8988T (cell line): ENCODE measurements around the gene RIGI.
"Not testable (repeated sequence)": the region's sequence is repeated elsewhere in the genome, so short reads cannot be mapped to it uniquely, and the experiment has no call there.

ENCODE experiments used
- DNase-seq: peaks from one replicate; pipeline ENCODE4 v3.0.0; 2011

The RIGI gene

DNA sequence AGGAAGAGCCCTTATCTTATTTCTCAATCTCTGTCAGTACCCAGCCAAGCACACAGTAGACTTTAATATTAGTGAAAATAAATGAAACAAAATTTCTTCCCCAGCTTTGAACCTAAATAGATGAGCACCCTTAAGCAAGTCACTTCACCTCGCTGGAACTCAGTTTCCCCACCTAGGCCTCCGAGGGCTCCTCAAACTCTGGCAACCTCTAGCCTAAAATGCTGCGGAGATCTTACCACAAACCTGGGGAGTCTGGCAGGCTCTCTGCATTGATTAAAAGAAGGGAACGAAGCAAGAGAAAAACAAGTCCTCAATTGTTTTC lies 326 bp downstream of the RIGI start:
- no peak for DNase-seq

DNA sequence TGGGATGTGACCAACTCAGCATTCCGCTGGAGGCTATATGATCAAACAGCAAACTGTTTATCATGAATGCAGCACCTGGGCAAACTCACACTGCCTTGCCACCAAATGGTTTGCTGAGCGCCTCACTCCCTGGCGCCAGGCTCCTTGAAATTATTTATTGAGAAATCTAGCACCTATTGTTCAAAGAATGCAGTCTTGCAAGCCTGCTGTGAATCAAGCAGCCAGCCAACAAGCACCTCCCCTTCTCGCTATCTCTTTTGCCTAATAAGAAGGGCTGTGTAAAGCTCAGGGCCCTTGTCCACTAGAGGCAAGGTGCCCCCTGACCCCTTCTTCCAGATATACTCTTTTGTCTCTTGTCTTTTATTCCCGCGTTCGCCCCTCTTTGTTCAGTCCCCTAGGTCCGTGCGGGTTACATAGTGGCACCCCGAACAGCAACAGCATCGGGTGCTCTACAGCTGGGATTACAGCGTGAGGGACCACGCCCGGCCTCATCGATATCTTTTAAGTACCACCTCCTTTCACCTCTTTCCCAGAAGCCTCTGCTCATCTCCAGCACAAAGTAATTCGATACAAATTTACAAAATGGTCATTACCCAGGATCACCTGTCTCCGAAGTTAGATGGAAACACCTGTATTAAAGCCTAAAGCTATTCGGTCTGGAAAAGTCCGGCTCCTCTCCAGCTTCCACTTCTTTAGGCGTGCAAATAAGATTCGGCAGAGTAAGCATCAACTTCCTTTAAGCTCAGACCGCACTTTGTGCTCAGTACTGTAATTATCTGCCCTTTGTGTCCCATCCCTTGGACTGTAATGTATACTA lies 896 bp downstream of the RIGI start:
- no peak for DNase-seq

DNA sequence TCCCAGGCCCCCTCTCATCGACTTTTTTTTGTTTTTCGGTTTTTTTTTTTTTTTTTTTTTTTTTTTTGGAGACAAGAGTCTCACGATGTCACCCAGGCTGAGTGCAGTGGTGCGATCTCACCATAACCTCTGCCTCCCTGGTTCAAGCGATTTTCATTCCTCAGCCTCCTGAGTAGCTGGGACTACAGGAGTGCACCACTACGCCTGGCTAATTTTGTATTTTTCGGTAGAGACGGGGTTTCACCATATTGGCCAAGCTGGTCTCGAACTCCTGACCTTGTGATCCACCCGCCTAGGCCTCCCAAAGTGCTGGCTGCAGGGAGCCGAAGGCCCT lies 1.5 kb downstream of the RIGI start:
- not testable (repeated sequence) for DNase-seq

DNA sequence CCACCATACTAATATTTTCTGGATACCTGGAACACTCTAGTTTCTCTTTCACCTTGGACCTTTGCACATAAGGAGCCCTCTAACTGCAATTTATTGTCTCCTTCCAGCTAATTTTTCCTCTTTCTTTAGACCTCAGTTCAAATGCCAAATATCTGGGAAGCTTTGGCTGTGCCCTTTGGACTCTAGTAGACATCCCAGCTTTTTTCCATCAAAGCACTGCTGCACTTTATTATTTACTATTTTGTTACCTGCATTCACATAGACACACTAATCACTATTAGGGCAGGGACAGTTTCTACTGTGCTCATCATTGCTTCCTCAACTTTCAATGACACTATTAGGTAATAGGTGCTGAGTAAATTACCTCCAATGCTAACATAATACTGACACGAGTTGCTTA lies 2.1 kb downstream of the RIGI start:
- DNase-seq = no peak

DNA sequence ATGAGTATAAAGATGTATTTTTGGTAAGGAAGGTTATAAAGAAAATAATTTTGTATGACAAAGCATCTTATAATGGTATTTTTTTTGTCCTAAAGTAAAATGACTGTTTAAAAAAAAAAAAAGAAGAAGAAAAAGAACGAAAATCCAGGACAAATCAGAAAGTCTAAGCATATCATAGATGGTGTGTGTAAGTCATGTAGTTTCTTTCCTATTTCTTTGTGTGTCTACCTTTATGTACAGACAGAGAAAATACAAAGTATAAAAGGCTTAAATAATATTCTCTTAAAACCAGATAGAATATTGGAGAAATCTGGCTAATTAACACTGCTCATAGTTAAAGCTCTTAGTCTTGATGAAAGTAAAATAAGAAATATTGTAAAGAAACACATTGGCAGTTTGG lies 7.7 kb downstream of the RIGI start:
- no peak for DNase-seq

DNA sequence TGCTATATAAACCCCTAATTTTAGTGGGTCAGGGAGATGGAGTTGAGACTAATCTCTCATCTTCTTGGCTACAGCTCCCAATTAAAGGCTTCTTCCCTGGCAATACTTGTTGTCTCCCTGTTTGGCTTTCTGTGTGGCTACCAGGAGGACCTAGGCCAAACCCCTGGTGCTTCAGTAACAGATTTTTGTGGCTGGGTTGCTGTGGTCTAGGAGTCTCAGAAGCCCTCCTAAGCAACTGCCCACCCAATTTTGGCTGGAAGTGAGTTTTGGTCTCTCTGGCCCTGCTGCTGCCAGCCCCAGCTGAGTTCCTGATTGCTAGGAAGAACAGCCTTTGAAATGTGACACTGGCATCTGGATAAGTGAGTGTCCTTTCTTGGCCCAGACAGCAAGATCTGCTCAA lies 9.8 kb downstream of the RIGI start:
- no peak for DNase-seq

DNA sequence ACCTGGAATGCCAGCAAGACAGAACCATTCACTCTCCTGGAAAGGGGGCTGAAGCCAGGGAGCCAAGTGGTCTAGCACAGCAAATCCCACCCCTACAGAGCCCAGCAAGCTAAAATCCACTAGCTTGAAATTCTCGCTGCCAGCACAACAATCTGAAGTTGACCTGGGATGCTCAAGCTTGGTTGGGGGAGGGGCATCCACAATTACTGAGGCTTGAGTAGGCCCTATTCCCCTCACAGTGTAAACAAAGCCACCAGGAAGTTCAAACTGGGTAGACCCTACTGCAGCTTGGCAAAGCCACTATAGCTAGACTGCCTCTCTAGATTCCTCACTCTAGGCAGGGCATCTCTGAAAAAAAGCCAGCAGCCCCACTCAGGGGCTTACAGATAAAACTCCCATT lies 17.3 kb downstream of the RIGI start:
- no peak for DNase-seq

DNA sequence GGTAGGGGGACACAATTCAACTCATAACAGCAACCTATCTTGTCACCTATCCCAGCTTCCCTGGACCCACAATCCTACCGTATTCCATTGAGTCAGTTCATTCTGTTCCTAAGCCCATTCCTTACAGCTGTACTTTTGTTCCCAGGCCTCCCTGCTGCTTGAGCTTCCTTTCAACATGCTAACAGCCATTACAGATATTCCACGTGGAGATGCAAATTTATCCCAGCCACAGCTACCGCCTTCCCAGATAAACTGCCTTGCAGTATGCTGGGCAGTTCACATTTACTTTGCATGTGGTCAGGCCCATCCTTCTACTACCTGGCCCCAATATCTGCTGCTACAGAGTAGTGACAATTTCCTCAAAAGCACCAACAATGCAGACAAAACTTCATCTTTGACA lies 23.0 kb downstream of the RIGI start:
- no peak for DNase-seq

DNA sequence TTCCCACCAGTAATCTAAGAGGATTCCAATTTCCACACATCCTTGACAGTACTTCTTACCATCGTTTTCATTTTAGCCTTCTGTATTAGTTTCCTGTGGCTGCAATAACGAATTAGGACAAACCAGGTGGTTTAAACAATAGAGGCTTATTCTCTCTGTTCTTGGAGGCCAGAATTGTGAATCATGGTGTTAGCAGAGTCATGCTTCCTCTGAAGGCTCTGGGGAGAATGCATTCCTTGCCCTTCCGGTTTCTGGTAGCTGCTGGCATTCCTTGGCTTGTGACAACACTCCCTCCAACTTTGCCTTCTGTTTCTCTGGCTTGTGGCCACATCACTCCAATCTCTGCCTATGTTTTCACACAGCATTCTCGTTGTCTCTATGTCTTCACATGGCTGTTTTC lies 23.5 kb downstream of the RIGI start:
- no peak for DNase-seq

DNA sequence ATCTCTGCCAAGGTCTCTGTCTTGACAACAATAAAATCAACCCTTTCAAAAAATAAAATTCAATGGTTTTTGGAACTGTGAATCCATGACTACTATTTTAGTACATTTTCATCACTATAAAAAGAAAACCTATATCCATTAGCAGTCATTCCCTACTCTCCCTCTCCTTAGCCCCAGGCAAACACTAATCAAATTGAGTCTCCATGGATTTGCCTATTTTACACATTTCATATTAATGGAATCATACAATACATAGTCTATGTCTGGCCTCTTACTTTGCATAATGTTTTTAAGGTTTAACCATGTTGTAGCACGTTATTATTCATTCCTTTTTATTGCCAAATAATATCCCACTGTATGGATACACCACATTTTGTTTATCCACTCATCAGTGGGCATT lies 24.1 kb downstream of the RIGI start:
- no peak for DNase-seq

DNA sequence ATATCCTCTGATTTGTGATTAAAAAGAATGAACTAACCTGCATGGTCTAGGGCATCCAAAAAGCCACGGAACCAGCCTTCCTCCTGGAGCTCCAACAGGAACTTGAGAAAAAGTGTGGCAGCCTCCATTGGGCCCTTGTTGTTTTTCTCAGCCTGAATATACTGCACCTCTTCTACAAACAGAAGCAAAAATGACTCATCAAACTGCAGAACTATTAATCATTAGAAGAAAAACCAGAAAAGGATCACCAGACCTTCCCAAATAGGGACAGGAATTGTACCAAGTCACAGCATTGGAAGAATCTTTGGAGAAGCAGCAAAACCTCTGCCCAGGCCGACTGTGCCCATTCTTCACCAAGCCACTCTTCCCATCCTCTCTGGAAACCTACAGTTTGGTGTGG lies 25.2 kb downstream of the RIGI start:
- no peak for DNase-seq

DNA sequence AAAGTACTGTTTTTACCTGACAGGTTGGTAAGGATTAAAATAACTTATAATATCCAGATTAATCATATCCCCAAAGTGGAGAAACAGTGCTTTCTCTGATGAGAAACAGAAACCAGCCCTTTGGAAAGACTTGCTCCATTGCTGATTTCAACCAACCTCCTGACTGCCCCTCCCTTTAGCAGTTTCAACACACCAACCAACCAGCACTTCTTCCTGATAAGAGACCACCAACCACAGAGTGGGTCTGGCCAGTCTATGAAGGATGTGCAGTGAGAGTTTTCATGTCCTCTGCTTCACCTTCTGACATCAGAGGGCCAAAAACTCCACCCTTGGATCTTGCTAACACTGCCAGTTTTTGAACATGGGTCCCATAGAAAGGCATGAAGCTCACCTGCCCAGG lies 28.1 kb downstream of the RIGI start:
- DNase-seq = no peak

DNA sequence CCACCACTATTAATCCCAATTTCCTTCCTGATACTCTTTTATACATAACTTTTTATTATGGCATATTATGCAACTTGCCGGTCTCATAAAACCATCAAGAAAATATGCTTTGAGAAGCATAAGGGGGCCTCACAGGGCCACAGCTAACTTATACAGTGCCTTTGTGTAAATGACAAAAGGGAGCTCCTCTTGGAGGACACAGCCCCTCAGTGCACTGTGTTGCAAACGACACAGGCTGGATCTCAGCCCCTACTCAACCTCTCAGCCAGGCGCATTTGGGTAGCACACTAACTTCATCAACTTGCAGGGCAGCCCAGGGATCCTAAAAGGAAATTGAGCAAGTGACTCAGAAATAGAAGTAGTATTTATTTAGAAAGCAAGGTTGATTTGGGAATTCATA lies 35.4 kb downstream of the RIGI start:
- no peak for DNase-seq

DNA sequence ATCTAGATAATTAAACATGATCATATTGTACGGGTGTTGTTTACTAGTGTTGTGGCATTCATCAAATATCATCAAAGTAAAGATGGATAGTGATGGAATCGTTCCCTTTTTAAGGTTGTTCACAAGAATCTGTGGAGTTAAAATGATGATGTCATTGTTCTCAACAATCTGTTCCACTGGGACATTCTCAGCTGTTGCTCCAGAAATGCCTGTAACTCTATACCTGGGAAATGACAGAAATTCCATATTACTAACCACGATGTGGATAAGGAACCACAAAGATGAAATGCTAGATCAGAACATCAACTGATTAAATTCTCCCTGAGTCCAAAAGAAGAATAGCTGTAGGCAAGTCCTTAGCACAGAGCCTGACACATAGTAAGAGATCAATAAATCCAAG lies 38.0 kb downstream of the RIGI start:
- DNase-seq = no peak

DNA sequence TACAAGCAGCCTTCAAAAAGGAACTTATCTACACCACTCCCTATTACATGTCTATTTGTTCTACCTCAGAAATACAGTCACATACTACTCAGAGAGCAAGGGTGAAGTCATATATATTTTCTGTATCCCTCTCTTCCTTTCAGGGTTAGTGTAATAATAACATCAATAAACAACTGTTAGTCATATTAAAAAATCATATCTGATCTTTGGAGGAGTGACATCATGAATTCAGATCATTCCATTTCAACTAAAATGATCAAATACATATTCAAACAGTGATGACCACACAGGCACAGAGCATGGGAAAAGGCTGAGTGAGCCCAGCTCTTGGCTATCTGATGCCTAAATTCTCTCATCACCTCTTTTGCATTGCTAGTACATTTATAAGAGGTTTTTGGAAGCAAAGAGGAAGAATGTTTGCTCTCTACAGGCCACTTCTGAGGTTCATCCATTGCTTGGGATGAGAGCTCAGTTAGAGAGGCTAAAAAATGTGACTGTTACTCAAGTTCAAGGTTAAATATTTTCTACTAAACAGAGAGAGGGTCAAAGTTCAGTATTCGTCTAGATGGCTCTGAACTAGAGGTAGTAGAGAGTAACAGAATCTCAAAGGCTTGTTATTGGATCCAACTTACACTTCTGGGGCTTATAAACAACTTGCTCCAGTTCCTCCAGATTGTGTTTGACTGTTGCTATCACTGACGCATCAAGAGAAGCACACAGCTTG lies 39.0 kb downstream of the RIGI start:
- no peak for DNase-seq

DNA sequence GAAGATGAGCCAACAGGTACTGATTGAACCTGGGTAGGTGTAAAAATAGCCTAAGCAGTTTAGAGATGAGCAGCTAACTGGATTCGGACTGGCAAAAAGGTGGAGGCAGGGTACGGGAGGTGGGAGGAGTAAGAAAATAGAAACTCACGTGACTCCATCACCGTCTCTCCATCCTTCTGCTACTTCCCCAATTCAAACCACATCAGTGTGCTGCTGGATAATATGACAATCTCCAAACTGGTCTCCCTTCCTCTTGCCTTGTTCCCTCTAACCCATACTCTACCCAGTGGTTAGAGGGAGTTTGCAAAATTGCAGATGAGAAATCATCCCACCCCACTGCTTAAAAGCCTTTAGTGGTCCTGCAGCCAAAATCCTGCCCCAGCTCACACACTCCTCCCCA lies 42.7 kb downstream of the RIGI start:
- no peak for DNase-seq
